GM12872 (cell line): ENCODE measurements around the gene MTRR.

Experiments used
- TF ChIP-seq, protein P1 (sequence below): IDR thresholded peaks from 3 replicates; pipeline ENCODE4 v1.5.1; 2011; ENCODE audit warnings: low read depth, mild to moderate bottlenecking, low read length, moderate library complexity; ENCODE audit not compliant: insufficient read depth

MTRR gene

DNA sequence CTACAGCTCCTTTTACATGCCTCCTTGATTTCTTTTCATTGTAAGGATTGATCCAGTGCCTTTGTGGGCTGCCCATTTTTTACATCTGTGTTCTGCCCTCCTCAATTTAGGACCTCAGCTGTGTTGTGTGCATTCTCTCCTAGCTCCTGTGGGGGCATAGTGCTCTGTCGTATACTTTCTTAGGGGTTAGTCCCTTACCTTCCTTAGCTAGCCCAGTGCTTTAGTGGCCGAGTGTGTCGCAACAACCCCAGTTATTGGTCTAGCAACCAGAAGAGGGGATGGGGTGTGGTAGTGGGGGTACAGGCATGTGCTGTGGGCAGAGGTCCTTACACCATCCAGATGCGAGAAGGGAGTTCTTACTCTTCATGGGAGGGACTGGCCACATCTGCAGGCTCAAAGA, 12.1 kb downstream of the MTRR start:
- TF ChIP-seq, protein P1, sequence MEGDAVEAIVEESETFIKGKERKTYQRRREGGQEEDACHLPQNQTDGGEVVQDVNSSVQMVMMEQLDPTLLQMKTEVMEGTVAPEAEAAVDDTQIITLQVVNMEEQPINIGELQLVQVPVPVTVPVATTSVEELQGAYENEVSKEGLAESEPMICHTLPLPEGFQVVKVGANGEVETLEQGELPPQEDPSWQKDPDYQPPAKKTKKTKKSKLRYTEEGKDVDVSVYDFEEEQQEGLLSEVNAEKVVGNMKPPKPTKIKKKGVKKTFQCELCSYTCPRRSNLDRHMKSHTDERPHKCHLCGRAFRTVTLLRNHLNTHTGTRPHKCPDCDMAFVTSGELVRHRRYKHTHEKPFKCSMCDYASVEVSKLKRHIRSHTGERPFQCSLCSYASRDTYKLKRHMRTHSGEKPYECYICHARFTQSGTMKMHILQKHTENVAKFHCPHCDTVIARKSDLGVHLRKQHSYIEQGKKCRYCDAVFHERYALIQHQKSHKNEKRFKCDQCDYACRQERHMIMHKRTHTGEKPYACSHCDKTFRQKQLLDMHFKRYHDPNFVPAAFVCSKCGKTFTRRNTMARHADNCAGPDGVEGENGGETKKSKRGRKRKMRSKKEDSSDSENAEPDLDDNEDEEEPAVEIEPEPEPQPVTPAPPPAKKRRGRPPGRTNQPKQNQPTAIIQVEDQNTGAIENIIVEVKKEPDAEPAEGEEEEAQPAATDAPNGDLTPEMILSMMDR: 0 out of 3 replicates have a peak, but pooled peaks have one; percentile 12

GRCh38 chr5:7881816-7882215, 12.9 kb downstream of the MTRR start:
- TF ChIP-seq, protein P1: no peak

- TF ChIP-seq, protein P1: no peak
Measured at GRCh38 chr5:7882926-7883325, 14.0 kb downstream of the MTRR start.

- TF ChIP-seq, protein P1: no peak
Measured at GRCh38 chr5:7884491-7885267, 15.7 kb downstream of the MTRR start.

GRCh38 chr5:7886849-7887475, 18.0 kb downstream of the MTRR start:
- TF ChIP-seq, protein P1: peak; percentile 42; the same call in 1 of the 3 replicates

- TF ChIP-seq, protein P1: no peak
Measured at GRCh38 chr5:7888901-7889300, 20.0 kb downstream of the MTRR start.

DNA sequence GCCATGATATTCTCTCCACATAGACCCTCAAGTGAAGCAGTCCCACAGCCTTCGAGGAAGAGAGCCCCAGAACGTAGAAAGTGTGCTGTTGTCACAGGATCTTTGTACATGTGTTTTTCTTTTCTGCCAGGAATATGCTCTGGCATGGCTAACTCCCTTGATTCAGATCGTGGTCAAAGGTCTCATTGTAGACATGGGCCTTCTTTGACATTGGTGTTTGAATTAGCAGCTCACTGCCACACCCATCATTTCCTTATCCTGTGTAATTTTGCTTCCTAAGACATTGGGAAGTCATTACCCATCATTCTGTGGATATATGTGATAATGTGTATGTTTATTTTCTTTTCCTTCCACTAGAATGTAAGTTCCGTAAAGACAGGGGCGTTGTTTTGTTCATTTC, 25.5 kb downstream of the MTRR start:
- TF ChIP-seq, protein P1: no peak
